ENCODE data around the gene ATP6V0A1. TPM values are rescaled to one million over a fixed set of nuclear protein-coding genes. Genes with fewer than 3 reads are reported as not detected.
A peak's percentile ranks its signal among the peaks of the same experiment; 100 is the strongest.

ATP6V0A1 gene
- total and polyA plus RNA-seq, 4 donors, result 71.1 to 321 (median 199) TPM

- H3K4me3 ChIP-seq (ENCODE audit: low read depth, low read length), result peak overlapping the region; percentile 93
- no CpG with 5 or more reads among the region's 6 CpGs for WGBS (ENCODE audit: insufficient coverage)
- H3K36me3 ChIP-seq (ENCODE audit: control insufficient read depth, insufficient read depth, low read length), result peaks cover 2% of the 10 kb centered on the region
- peaks cover 40% of the 10 kb centered on the region for H3K27me3 ChIP-seq (ENCODE audit: control insufficient read depth, insufficient read depth, low read length)
- H3K4me1 ChIP-seq (ENCODE audit: control insufficient read depth, insufficient read depth, low read length), result peaks cover 25% of the 10 kb centered on the region
- DNase-seq (ENCODE audit: low read depth in 4 of 6, low spot score in 6 of 6), result no peak
- H3K27ac ChIP-seq (ENCODE audit: low read depth, low read length), result peak overlapping the region; percentile 58
- no peaks in the 10 kb centered on the region for H3K9me3 ChIP-seq (ENCODE audit: control insufficient read depth, insufficient read depth, low read length)
These were observed 37.6 kb upstream of the ATP6V0A1 start for GRCh38 chr17:42421136-42421506.

DNA sequence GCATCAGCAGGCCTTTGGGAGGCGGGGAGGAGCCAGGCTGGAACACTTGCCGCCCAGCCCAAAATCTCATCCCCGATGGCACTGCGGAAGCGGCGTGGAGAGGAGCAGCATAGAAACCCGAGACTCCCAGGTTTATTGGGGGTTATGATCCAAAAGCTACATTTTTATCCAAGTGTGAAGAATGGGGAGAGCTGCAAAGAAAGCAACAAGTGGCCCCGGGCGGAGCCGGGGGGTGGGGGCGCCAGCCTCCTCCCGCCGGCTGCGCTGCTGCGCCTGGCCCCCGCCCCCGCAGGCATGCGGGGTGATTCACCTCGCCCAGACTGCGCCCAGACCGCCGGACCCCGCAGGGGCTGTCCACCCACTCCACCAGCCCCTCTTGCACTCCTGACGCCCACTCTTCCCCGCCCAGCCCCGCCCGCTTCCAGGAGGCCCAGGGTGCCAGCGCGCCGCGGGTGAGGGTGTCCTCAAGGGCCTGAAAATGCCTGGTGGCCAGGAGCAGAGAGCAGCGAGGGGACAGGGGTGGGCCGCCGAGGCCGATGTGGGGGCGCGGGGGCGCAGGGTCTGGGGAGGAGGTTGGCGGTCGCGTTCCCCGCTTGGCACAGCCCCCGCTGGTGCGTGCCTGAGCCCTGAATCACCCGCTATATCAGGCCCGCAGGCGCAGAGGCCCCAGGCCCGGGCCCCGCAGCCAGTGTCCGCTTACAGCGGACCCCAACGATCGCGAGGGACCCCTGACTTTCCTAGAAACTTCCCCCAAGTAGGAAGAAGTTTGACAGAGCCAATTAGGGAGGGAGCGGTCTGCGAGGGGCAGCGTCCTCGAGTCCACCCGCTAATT, 37.0 kb upstream of the ATP6V0A1 start:
- Histone ChIP-seq H3K9me3 (ENCODE audit: control insufficient read depth, insufficient read depth, low read length) (no peaks in the 10 kb centered on the region), H3K27me3 (ENCODE audit: control insufficient read depth, insufficient read depth, low read length) (peaks cover 43% of the 10 kb centered on the region), H3K4me1 (ENCODE audit: control insufficient read depth, insufficient read depth, low read length) (peaks cover 25% of the 10 kb centered on the region), H3K4me3 (ENCODE audit: low read depth, low read length) (peak overlapping the region; percentile 93), H3K27ac (ENCODE audit: low read depth, low read length) (peak overlapping the region; percentile 93), H3K36me3 (ENCODE audit: control insufficient read depth, insufficient read depth, low read length) (peaks cover 2% of the 10 kb centered on the region)
- DNase-seq (ENCODE audit: low read depth in 4 of 6, low spot score in 6 of 6), result peak in 1 of 6 donors; percentile 32
- WGBS (ENCODE audit: insufficient coverage), result under 1% methylated on average over 52 of the region's 59 CpGs

DNA sequence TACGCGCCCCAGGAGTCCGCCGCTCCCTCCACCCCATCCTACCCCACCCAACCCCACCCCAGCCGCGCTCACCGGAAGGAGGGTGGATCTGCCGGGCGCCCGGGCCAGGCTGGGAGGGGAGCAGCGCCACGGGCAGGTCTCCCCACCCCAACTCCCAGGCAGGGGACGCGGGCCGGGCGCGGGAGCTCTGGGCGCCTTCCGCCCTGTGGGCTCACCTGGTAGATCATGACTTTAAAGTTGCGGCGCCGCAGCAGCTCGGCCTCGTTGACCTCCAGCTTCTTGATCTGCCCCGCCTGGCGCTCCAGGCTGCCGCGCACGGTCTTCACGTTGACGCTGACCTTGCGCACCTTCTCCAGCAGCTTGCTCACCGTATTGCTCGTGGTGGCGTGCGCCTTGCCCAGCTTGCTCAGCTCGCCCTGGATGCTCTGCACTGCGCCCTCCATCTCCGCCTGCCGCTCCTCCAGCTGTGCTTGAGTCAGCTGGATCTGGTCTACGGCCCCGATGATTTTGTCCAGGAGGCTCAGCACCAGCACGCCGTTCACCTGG, 36.2 kb upstream of the ATP6V0A1 start:
- DNase-seq (ENCODE audit: low read depth in 4 of 6, low spot score in 6 of 6), result no peak

GRCh38 chr17:42422958-42423712, 35.5 kb upstream of the ATP6V0A1 start, which contains the start of gene CAVIN1:
Gene CAVIN1, minus strand, starts transcription at chr17:42423256. Its CDS starts 159 bp downstream, at chr17:42423097.
- H3K36me3 ChIP-seq (ENCODE audit: control insufficient read depth, insufficient read depth, low read length), result peaks cover 2% of the 10 kb centered on the region
- H3K4me3 ChIP-seq (ENCODE audit: low read depth, low read length), result peak within 1 kb of the TSS; percentile 93
- DNase-seq (ENCODE audit: low read depth in 4 of 6, low spot score in 6 of 6), result peak; percentile 47 to 96 (median 76)
- H3K4me1 ChIP-seq (ENCODE audit: control insufficient read depth, insufficient read depth, low read length), result peaks cover 29% of the 10 kb centered on the region
- under 1% methylated on average over 57 of the region's 58 CpGs for WGBS (ENCODE audit: insufficient coverage)
- peaks cover 43% of the 10 kb centered on the region for H3K27me3 ChIP-seq (ENCODE audit: control insufficient read depth, insufficient read depth, low read length)
- H3K9me3 ChIP-seq (ENCODE audit: control insufficient read depth, insufficient read depth, low read length), result no peaks in the 10 kb centered on the region
- H3K27ac ChIP-seq (ENCODE audit: low read depth, low read length), result peak within 1 kb of the TSS; percentile 93

More for the DNA sequence above, 36.2 kb upstream of the ATP6V0A1 start:
- no peaks in the 10 kb centered on the region for H3K9me3 ChIP-seq (ENCODE audit: control insufficient read depth, insufficient read depth, low read length)
- H3K4me3 ChIP-seq (ENCODE audit: low read depth, low read length), result peak overlapping the region; percentile 93
- H3K4me1 ChIP-seq (ENCODE audit: control insufficient read depth, insufficient read depth, low read length), result peaks cover 25% of the 10 kb centered on the region
- WGBS (ENCODE audit: insufficient coverage), result under 1% methylated on average over 42 of the region's 44 CpGs
- H3K36me3 ChIP-seq (ENCODE audit: control insufficient read depth, insufficient read depth, low read length), result peaks cover 2% of the 10 kb centered on the region
- H3K27ac ChIP-seq (ENCODE audit: low read depth, low read length), result peak overlapping the region; percentile 93
- peaks cover 43% of the 10 kb centered on the region for H3K27me3 ChIP-seq (ENCODE audit: control insufficient read depth, insufficient read depth, low read length)

DNA sequence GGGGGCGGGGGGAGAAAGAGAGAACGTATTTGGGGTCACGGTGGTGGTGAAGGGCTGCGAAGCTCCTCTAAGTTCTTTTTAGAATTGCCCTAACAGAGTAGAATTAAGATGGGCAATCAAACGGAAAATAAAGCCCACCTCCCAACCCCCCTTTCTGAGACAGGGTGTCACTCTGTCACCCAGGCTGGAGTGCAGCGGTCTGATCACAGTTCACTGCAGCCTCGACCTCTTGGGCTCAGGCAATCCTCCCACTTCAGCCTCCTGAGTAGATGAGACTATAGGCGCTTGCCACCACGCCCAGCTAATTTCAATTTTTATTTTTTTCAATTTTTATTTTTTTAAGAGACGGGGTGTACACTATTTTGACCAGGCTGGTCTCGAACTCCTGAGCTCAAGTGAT, 34.9 kb upstream of the ATP6V0A1 start:
- Histone ChIP-seq H3K27me3 (ENCODE audit: control insufficient read depth, insufficient read depth, low read length) (peaks cover 43% of the 10 kb centered on the region), H3K4me1 (ENCODE audit: control insufficient read depth, insufficient read depth, low read length) (peaks cover 30% of the 10 kb centered on the region), H3K4me3 (ENCODE audit: low read depth, low read length) (peak overlapping the region; percentile 93), H3K9me3 (ENCODE audit: control insufficient read depth, insufficient read depth, low read length) (no peaks in the 10 kb centered on the region), H3K36me3 (ENCODE audit: control insufficient read depth, insufficient read depth, low read length) (peaks cover 2% of the 10 kb centered on the region), H3K27ac (ENCODE audit: low read depth, low read length) (peak overlapping the region; percentile 93)
- DNase-seq (ENCODE audit: low read depth in 4 of 6, low spot score in 6 of 6), result no peak
- 66% methylated on average over 5 of the region's 11 CpGs for WGBS (ENCODE audit: insufficient coverage)

- no peak for DNase-seq (ENCODE audit: low read depth in 4 of 6, low spot score in 6 of 6)
- Histone ChIP-seq H3K27ac (ENCODE audit: low read depth, low read length) (no peak overlapping the region), H3K36me3 (ENCODE audit: control insufficient read depth, insufficient read depth, low read length) (peaks cover 2% of the 10 kb centered on the region), H3K9me3 (ENCODE audit: control insufficient read depth, insufficient read depth, low read length) (no peaks in the 10 kb centered on the region), H3K4me3 (ENCODE audit: low read depth, low read length) (no peak overlapping the region), H3K27me3 (ENCODE audit: control insufficient read depth, insufficient read depth, low read length) (peaks cover 36% of the 10 kb centered on the region), H3K4me1 (ENCODE audit: control insufficient read depth, insufficient read depth, low read length) (peaks cover 32% of the 10 kb centered on the region)
- WGBS (ENCODE audit: insufficient coverage), result 60% methylated on average over 1 of the region's 4 CpGs
These were observed 33.6 kb upstream of the ATP6V0A1 start for GRCh38 chr17:42424991-42425610.

DNA sequence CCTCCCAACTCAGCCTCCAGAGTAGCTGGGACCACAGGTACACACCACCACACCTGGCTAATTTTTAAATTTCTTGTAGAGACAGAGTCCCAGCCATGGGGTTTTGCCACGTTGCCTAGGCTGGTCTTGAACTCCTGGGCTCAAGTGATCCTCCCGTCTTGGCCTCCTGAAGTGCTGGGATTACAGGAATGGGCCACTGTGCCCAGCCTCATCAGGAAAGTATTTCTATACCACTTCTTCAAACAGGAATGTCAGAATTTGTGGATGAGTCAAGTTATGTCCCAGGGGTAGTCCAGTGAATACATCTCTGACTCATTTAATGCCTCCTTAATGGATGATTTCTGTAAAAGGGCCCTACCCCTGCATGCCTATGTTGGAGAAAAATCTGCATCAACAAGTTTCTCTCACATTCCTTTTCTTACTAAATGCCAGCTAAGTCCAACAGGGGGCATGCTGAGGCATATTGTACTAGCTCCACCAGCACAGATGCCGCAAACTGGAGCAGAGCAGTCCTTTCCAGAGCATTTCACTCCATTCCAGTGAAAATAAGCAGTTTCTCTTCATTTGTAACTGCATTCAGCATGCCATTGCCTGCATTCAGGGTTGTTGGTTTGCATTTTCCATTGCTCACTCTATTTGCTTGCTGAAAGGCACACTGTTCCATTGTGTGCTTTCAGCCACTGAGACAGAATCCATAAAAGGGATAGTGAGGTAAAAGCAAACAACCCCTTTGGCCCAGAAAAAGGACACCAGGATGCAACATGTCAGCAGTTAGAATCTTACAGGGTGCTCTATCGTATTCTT, 30.3 kb upstream of the ATP6V0A1 start:
- no peak overlapping the region for H3K4me3 ChIP-seq (ENCODE audit: low read depth, low read length)
- H3K36me3 ChIP-seq (ENCODE audit: control insufficient read depth, insufficient read depth, low read length), result no peaks in the 10 kb centered on the region
- peaks cover 3% of the 10 kb centered on the region for H3K27me3 ChIP-seq (ENCODE audit: control insufficient read depth, insufficient read depth, low read length)
- DNase-seq (ENCODE audit: low read depth in 4 of 6, low spot score in 6 of 6), result peak in 3 of 6 donors; percentile 57 to 88 (median 84)
- 6% methylated on average over 2 of the region's 4 CpGs for WGBS (ENCODE audit: insufficient coverage)
- H3K27ac ChIP-seq (ENCODE audit: low read depth, low read length), result peak overlapping the region; percentile 80
- peaks cover 8% of the 10 kb centered on the region for H3K4me1 ChIP-seq (ENCODE audit: control insufficient read depth, insufficient read depth, low read length)
- no peaks in the 10 kb centered on the region for H3K9me3 ChIP-seq (ENCODE audit: control insufficient read depth, insufficient read depth, low read length)

DNA sequence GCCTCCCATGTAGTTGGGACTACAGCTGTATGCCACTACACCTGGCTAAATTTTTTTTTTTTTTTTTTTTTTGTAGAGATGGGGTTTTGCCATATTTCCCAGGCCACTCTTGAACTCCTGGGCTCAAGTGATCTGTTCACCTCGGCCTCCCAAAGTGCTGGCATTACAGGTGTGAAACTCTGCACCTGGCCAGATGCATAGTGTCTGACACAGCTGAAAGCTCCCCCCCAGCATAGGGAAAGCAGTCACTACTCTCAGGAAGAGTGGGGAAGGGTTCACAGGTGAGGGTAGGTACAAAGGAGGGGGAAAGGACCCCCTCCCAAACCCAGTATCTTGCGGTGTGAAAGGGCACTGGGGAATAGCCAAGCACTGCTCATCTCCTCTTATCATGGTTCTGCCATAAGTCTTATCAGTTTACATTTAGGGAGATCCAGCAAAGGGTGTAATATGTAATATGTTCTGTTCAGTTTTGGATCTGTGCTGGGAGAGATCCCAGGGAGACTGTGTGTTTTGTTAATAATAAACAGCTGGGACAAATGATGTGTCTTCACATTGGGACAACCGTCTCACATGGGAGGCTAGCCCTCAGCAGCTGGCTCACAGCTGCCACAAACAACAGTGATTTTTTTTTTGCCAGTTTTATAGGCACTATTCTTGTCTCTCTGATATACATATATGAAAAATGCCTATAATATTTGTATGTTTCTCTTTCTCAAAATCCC, 28.8 kb upstream of the ATP6V0A1 start:
- DNase-seq (ENCODE audit: low read depth in 4 of 6, low spot score in 6 of 6), result no peak
- Histone ChIP-seq H3K27ac (ENCODE audit: low read depth, low read length) (no peak overlapping the region), H3K27me3 (ENCODE audit: control insufficient read depth, insufficient read depth, low read length) (peaks cover 2% of the 10 kb centered on the region), H3K4me1 (ENCODE audit: control insufficient read depth, insufficient read depth, low read length) (peaks cover 7% of the 10 kb centered on the region), H3K4me3 (ENCODE audit: low read depth, low read length) (no peak overlapping the region), H3K9me3 (ENCODE audit: control insufficient read depth, insufficient read depth, low read length) (no peaks in the 10 kb centered on the region), H3K36me3 (ENCODE audit: control insufficient read depth, insufficient read depth, low read length) (no peaks in the 10 kb centered on the region)
- WGBS (ENCODE audit: insufficient coverage), result 71% methylated on average over 1 of the region's 3 CpGs
